OCI-LY1 (cell line): Measurements from ENCODE around the gene CHST10.

Source experiments
- CTCF ChIP-seq: fragments of 200-600 bp; sonication (generic), shearing (Covaris generic); IDR thresholded peaks from 2 replicates; pipeline ENCODE4 v1.5.1; 2017; ENCODE audit warnings: mild to moderate bottlenecking, antibody characterized with exemption, low read length, moderate library complexity, mixed read lengths
- EZH2 ChIP-seq: fragments of 200-600 bp; sonication (generic), shearing (Covaris generic); IDR thresholded peaks from 2 replicates; pipeline ENCODE4 v1.8.0; 2017; ENCODE audit warnings: borderline replicate concordance, mixed run types, mild to moderate bottlenecking, antibody characterized with exemption, low read length, moderate library complexity, mixed read lengths

- TF ChIP-seq CTCF (no peak), EZH2 (no peak)
These were observed 34.2 kb downstream of the CHST10 start for GRCh38 chr2:100383306-100383705.
